H9 (cell line): ENCODE data around the gene MX2. TPM values are rescaled to one million over a fixed set of nuclear protein-coding genes. Genes with fewer than 3 reads are reported as not detected.

Experiments
- DNase-seq: peaks from one replicate; pipeline ENCODE4 v3.0.0-alpha.2; 2017
- H2AFZ ChIP-seq: one replicate; pipeline ENCODE4 v1.6.1; 2013; ENCODE audit warnings: mild to moderate bottlenecking, low read length, control low read depth, moderate library complexity
- H2AK5ac ChIP-seq: 2 replicates; pipeline ENCODE4 v1.6.1; 2013; ENCODE audit warnings: low read length, control low read depth, mixed read lengths; ENCODE audit not compliant: insufficient read length
- H2BK120ac ChIP-seq: one replicate; pipeline ENCODE4 v1.6.1; 2013; ENCODE audit warnings: low read depth, mild to moderate bottlenecking, low read length, control low read depth, inconsistent platforms; ENCODE audit not compliant: poor library complexity, severe bottlenecking
- H2BK12ac ChIP-seq: 2 replicates; pipeline ENCODE4 v1.6.1; 2013; ENCODE audit warnings: low read length, control low read depth, mixed read lengths, low read depth; ENCODE audit not compliant: insufficient read length
- H2BK15ac ChIP-seq: 2 replicates; pipeline ENCODE4 v1.6.1; 2013; ENCODE audit warnings: low read depth, low read length, control low read depth
- H2BK20ac ChIP-seq: one replicate; pipeline ENCODE4 v1.6.1; 2013; ENCODE audit warnings: low read depth, mild to moderate bottlenecking, low read length, control low read depth, inconsistent platforms; ENCODE audit not compliant: poor library complexity, severe bottlenecking
- H2BK5ac ChIP-seq: 2 replicates; pipeline ENCODE4 v1.6.1; 2013; ENCODE audit warnings: low read length, control low read depth, mixed read lengths; ENCODE audit not compliant: insufficient read length
- H3K14ac ChIP-seq: 2 replicates; pipeline ENCODE4 v1.6.1; 2013; ENCODE audit warnings: low read length, control low read depth; ENCODE audit not compliant: insufficient read depth
- H3K18ac ChIP-seq: 2 replicates; pipeline ENCODE4 v1.6.1; 2013; ENCODE audit warnings: low read depth, mild to moderate bottlenecking, mixed read lengths, low read length, control low read depth; ENCODE audit not compliant: insufficient read length
- H3K23ac ChIP-seq: 2 replicates; pipeline ENCODE4 v1.6.1; 2013; ENCODE audit warnings: low read length, control low read depth, mixed read lengths, low read depth; ENCODE audit not compliant: insufficient read length
- H3K23me2 ChIP-seq: 2 replicates; pipeline ENCODE4 v1.6.1; 2013; ENCODE audit warnings: low read depth, mild to moderate bottlenecking, mixed read lengths, low read length, control low read depth; ENCODE audit not compliant: insufficient read length, poor library complexity, severe bottlenecking
- H3K27ac ChIP-seq: 2 replicates; pipeline ENCODE4 v1.5.1; 2013; ENCODE audit warnings: low read length, control low read depth, mixed read lengths, low read depth; ENCODE audit not compliant: insufficient read length
- H3K27me3 ChIP-seq: 2 replicates; pipeline ENCODE4 v1.6.1; 2013; ENCODE audit warnings: low read length, control low read depth, inconsistent platforms; ENCODE audit not compliant: insufficient read depth
- H3K4ac ChIP-seq: 2 replicates; pipeline ENCODE4 v1.6.1; 2013; ENCODE audit warnings: low read depth, mild to moderate bottlenecking, control low read depth, inconsistent platforms, low read length, moderate library complexity
- H3K4me1 ChIP-seq: 2 replicates; pipeline ENCODE4 v1.6.1; 2013; ENCODE audit warnings: low read length, control low read depth, inconsistent platforms; ENCODE audit not compliant: insufficient read depth
- H3K4me2 ChIP-seq: 2 replicates; pipeline ENCODE4 v1.6.1; 2013; ENCODE audit warnings: low read length, control low read depth, mixed read lengths; ENCODE audit not compliant: insufficient read length, insufficient read depth
- H3K56ac ChIP-seq: 2 replicates; pipeline ENCODE4 v1.6.1; 2013; ENCODE audit warnings: low read depth, mild to moderate bottlenecking, mixed read lengths, low read length, control low read depth; ENCODE audit not compliant: insufficient read length
- H3K79me1 ChIP-seq: 2 replicates; pipeline ENCODE4 v1.6.1; 2013; ENCODE audit warnings: low read depth, mild to moderate bottlenecking, moderate library complexity, low read length, control low read depth, inconsistent platforms; ENCODE audit not compliant: insufficient read depth, poor library complexity, severe bottlenecking
- H3K79me2 ChIP-seq: 2 replicates; pipeline ENCODE4 v1.6.1; 2013; ENCODE audit warnings: low read length, control low read depth, inconsistent platforms; ENCODE audit not compliant: insufficient read depth
- H3K9ac ChIP-seq: 2 replicates; pipeline ENCODE4 v1.6.1; 2013; ENCODE audit warnings: low read length, control low read depth, mixed read lengths; ENCODE audit not compliant: insufficient read length; ENCODE audit errors: extremely low read depth
- H3K9me3 ChIP-seq: one replicate; pipeline ENCODE4 v1.6.1; 2013; ENCODE audit warnings: low read depth, low read length, inconsistent platforms; ENCODE audit not compliant: control insufficient read depth
- H3T11ph ChIP-seq: one replicate; pipeline ENCODE4 v1.6.1; 2013; ENCODE audit warnings: mild to moderate bottlenecking, low read length, control low read depth, inconsistent platforms
- H4K20me1 ChIP-seq: one replicate; pipeline ENCODE4 v1.6.1; 2013; ENCODE audit not compliant: control insufficient read depth, insufficient read length, insufficient read depth
- H4K5ac ChIP-seq: 2 replicates; pipeline ENCODE4 v1.6.1; 2013; ENCODE audit warnings: low read depth, mild to moderate bottlenecking, mixed read lengths, low read length, control low read depth; ENCODE audit not compliant: insufficient read length
- H4K8ac ChIP-seq: replicated peaks from 2 replicates; pipeline ENCODE4 v1.6.1; 2013; ENCODE audit warnings: low read length, control low read depth, mixed read lengths, low read depth; ENCODE audit not compliant: insufficient read length
- H4K91ac ChIP-seq: 2 replicates; pipeline ENCODE4 v1.6.1; 2013; ENCODE audit warnings: low read depth, mild to moderate bottlenecking, moderate library complexity, mixed read lengths, low read length, control low read depth; ENCODE audit not compliant: insufficient read length
- H3K27ac Mint-ChIP-seq, 3 experiments: 2 replicates in 2 of 3; 3 replicates in 1 of 3; pipeline ENCODE4 v1.8.0; 2020 to 2021; ENCODE audit warnings: mixed read lengths in 3 of 3, mild to moderate bottlenecking in 1 of 3, moderate library complexity in 1 of 3
- H3K27me3 Mint-ChIP-seq: 2 replicates; pipeline ENCODE4 v1.8.0; 2021; ENCODE audit warnings: low read depth, mild to moderate bottlenecking, moderate library complexity, mixed read lengths
- H3K36me3 Mint-ChIP-seq, 3 experiments: 2 replicates in 2 of 3; 3 replicates in 1 of 3; pipeline ENCODE4 v1.8.0; 2020 to 2021; ENCODE audit warnings: low read depth in 3 of 3, mixed read lengths in 3 of 3; ENCODE audit not compliant: insufficient read depth in 1 of 3
- H3K4me1 Mint-ChIP-seq, 2 experiments: 2 replicates each; pipeline ENCODE4 v1.8.0; 2020; ENCODE audit warnings: mixed read lengths in 2 of 2
- H3K4me3 Mint-ChIP-seq, 2 experiments: 2 replicates in 1 of 2; 3 replicates in 1 of 2; pipeline ENCODE4 v1.8.0; 2020 to 2021; ENCODE audit warnings: mild to moderate bottlenecking in 2 of 2, mixed read lengths in 2 of 2, moderate library complexity in 1 of 2
- H3K9me3 Mint-ChIP-seq, 2 experiments: 2 replicates in 1 of 2; 3 replicates in 1 of 2; pipeline ENCODE4 v1.8.0; 2020; ENCODE audit warnings: mild to moderate bottlenecking in 2 of 2, mixed read lengths in 2 of 2, moderate library complexity in 1 of 2
- WGBS: extraction: QIAGEN DNeasy Blood & Tissue Kit; methylation state at CpG from one replicate; pipeline ENCODE4 v1.1.7; 2013; ENCODE audit warnings: missing lambda C conversion rate, low lambda C conversion rate, mixed read lengths; ENCODE audit not compliant: insufficient read length; ENCODE audit errors: extremely low coverage; 5-methylcytosine and 5-hydroxymethylcytosine counted together
- total RNA-seq: library from RNA; stranded (reverse); gene quantifications from 2 replicates; pipeline ENCODE4 v1.2.1, GENCODE V29; 2021
- TF ChIP-seq, protein P1 (sequence below): fragments of 200-600 bp; sonication (generic); conservative IDR thresholded peaks from 3 replicates; pipeline ENCODE4 v1.8.0; 2021; ENCODE audit warnings: antibody characterized with exemption, mild to moderate bottlenecking

Gene MX2
- total RNA-seq, 1 experiment from 2014 or later = 1.8 TPM

DNA sequence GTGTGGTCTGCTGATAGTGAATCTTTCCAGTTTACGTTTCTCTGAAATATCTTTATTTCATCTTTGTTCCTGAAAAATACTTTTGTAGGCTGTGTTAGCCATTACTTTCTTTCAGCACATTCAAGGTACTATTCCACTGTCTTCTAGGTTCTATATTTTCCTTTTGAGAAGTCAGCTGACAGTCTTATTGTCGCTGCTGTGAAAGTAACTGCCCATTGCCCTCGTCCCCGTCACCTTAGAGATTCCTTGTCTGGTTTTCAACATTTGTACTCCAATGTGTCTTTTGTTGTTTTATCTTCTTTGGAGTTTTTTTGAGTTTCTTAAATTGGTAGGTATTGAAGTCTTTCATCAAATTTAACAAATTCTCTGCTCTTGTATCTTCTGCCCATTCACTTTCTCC, 19.8 kb upstream of the MX2 start:
- Mint-ChIP-seq H3K4me3 (no peak overlapping the region), H3K4me1 (peaks cover 0 to 8% of the 10 kb centered on the region in 2 experiments; a peak in 3 of 4 replicates), H3K9me3 (peaks cover 8 to 18% of the 10 kb centered on the region in 2 experiments; a peak in 4 of 5 replicates), H3K36me3 (peaks cover 0 to 5% (median 3%) of the 10 kb centered on the region in 3 experiments; a peak in 2 of 7 replicates), H3K27ac (no peak overlapping the region), H3K27me3 (no peaks in the 10 kb centered on the region; the same call in none of the 2 replicates)
- no peak overlapping the region for H2BK12ac ChIP-seq
- no peak for DNase-seq
- WGBS = no CpG with 5 or more reads among the region's 4 CpGs
- H3K9ac ChIP-seq = no peak overlapping the region
- no peak overlapping the region for H2BK5ac ChIP-seq
- H2AFZ ChIP-seq = no peak overlapping the region
- no peak overlapping the region for H3K4me2 ChIP-seq
- H2BK20ac ChIP-seq = no peak overlapping the region
- no peak overlapping the region for H4K5ac ChIP-seq
- no peak overlapping the region for H2BK15ac ChIP-seq
- no peak overlapping the region for H3K18ac ChIP-seq
- no peak overlapping the region for H3K27ac ChIP-seq
- H3K23me2 ChIP-seq = no peaks in the 10 kb centered on the region
- H4K8ac ChIP-seq = no peak overlapping the region
- no peak overlapping the region for H3K4ac ChIP-seq
- H2BK120ac ChIP-seq = no peak overlapping the region
- no peak overlapping the region for H2AK5ac ChIP-seq
- H3K27me3 ChIP-seq = no peaks in the 10 kb centered on the region
- no peaks in the 10 kb centered on the region for H3K4me1 ChIP-seq
- H3K9me3 ChIP-seq = no peaks in the 10 kb centered on the region
- H3K79me2 ChIP-seq = no peaks in the 10 kb centered on the region
- H3K56ac ChIP-seq = no peak overlapping the region
- H3K14ac ChIP-seq = no peak overlapping the region
- H3T11ph ChIP-seq = no peak overlapping the region
- no peaks in the 10 kb centered on the region for H4K20me1 ChIP-seq
- no peak overlapping the region for H4K91ac ChIP-seq
- TF ChIP-seq, protein P1, sequence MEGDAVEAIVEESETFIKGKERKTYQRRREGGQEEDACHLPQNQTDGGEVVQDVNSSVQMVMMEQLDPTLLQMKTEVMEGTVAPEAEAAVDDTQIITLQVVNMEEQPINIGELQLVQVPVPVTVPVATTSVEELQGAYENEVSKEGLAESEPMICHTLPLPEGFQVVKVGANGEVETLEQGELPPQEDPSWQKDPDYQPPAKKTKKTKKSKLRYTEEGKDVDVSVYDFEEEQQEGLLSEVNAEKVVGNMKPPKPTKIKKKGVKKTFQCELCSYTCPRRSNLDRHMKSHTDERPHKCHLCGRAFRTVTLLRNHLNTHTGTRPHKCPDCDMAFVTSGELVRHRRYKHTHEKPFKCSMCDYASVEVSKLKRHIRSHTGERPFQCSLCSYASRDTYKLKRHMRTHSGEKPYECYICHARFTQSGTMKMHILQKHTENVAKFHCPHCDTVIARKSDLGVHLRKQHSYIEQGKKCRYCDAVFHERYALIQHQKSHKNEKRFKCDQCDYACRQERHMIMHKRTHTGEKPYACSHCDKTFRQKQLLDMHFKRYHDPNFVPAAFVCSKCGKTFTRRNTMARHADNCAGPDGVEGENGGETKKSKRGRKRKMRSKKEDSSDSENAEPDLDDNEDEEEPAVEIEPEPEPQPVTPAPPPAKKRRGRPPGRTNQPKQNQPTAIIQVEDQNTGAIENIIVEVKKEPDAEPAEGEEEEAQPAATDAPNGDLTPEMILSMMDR = no peak
- H3K79me1 ChIP-seq = no peaks in the 10 kb centered on the region
- no peak overlapping the region for H3K23ac ChIP-seq
